NCI-H1092 treated with DMSO at 0.1 percent for 48 hours (cell line): Measurements from ENCODE around the gene ASRGL1.
"Not testable (repeated sequence)": the region's sequence is repeated elsewhere in the genome, so short reads cannot be mapped to it uniquely, and the experiment has no call there.

Experiments
- DNase-seq: peaks from one replicate; lab custom pipeline; 2025; lab: John Stamatoyannopoulos, UW

The ASRGL1 gene

GRCh38 chr11:62352355-62353336, 15.4 kb downstream of the ASRGL1 start:
- DNase-seq, result no peak

- no peak for DNase-seq
Measured at GRCh38 chr11:62353841-62354240, 16.6 kb downstream of the ASRGL1 start.

GRCh38 chr11:62358273-62358672, 21.0 kb downstream of the ASRGL1 start:
- DNase-seq, result no peak

GRCh38 chr11:62359475-62359874, 22.2 kb downstream of the ASRGL1 start:
- DNase-seq, result no peak

GRCh38 chr11:62360685-62361084, 23.4 kb downstream of the ASRGL1 start:
- DNase-seq, result no peak

GRCh38 chr11:62368861-62369477, 31.7 kb downstream of the ASRGL1 start:
- not testable (repeated sequence) for DNase-seq

- no peak for DNase-seq
Measured at GRCh38 chr11:62370743-62371440, 33.6 kb downstream of the ASRGL1 start.

GRCh38 chr11:62372871-62373270, 35.6 kb downstream of the ASRGL1 start:
- DNase-seq, result no peak

- no peak for DNase-seq
Measured at GRCh38 chr11:62373464-62374119, 36.3 kb downstream of the ASRGL1 start.

- DNase-seq, result no peak
Measured at GRCh38 chr11:62374801-62375200, 37.6 kb downstream of the ASRGL1 start.

- DNase-seq, result peak; percentile 34
Measured at GRCh38 chr11:62378459-62379063, 41.3 kb downstream of the ASRGL1 start.

GRCh38 chr11:62379586-62379985, 42.3 kb downstream of the ASRGL1 start:
- DNase-seq, result not testable (repeated sequence)

GRCh38 chr11:62380821-62381245, 43.6 kb downstream of the ASRGL1 start:
- DNase-seq, result peak; percentile 83

GRCh38 chr11:62383822-62384221, 46.6 kb downstream of the ASRGL1 start:
- no peak for DNase-seq

GRCh38 chr11:62386083-62386482, 48.8 kb downstream of the ASRGL1 start:
- not testable (repeated sequence) for DNase-seq

- no peak for DNase-seq
Measured at GRCh38 chr11:62387381-62387780, 50.1 kb downstream of the ASRGL1 start.

- no peak for DNase-seq
Measured at GRCh38 chr11:62388999-62389398, 51.8 kb downstream of the ASRGL1 start.

- no peak for DNase-seq
Measured at GRCh38 chr11:62390237-62390636, 53.0 kb downstream of the ASRGL1 start.

GRCh38 chr11:62390722-62391121, 53.5 kb downstream of the ASRGL1 start:
- no peak for DNase-seq

- no peak for DNase-seq
Measured at GRCh38 chr11:62391642-62392425, 54.6 kb downstream of the ASRGL1 start.

- DNase-seq, result no peak
Measured at GRCh38 chr11:62392506-62392905, 55.3 kb downstream of the ASRGL1 start.
